ENCODE measurements around the gene TNKS2.

The TNKS2 gene

GRCh38 chr10:91908337-91909116 is 110.3 kb downstream of the TNKS2 start:
- DNase-seq (ENCODE audit: low read depth), result peak; percentile 78

- DNase-seq (ENCODE audit: low read depth), result peak; percentile 32
Measured at GRCh38 chr10:91909117-91909677, 111.0 kb downstream of the TNKS2 start, which contains the start of gene FGFBP3. Gene FGFBP3 (minus strand): TSS chr10:91909486. CDS start chr10:91908969, 517 bp downstream.

- no peak for DNase-seq (ENCODE audit: low read depth)
Measured at GRCh38 chr10:91910467-91910866, 112.2 kb downstream of the TNKS2 start.
